WERI-Rb-1 (cell line): Measurements from ENCODE around the gene PDE3B.
A peak's percentile ranks its signal among the peaks of the same experiment; 100 is the strongest.
"Not testable (repeated sequence)": the region's sequence is repeated elsewhere in the genome, so short reads cannot be mapped to it uniquely, and the experiment has no call there.

Experiments used
- DNase-seq: peaks from one replicate; pipeline ENCODE4 v3.0.0-alpha.2; 2020
- H3K27ac ChIP-seq: fragments of 250-450 bp; sonication (Bioruptor Pico); 2 replicates; pipeline ENCODE4 v1.5.1; 2020; ENCODE audit warnings: mild to moderate bottlenecking, moderate library complexity
- H3K27me3 ChIP-seq: fragments of 250-450 bp; sonication (Bioruptor Pico); 2 replicates; pipeline ENCODE4 v1.5.1; 2021; ENCODE audit warnings: mild to moderate bottlenecking, low read depth, moderate library complexity; ENCODE audit not compliant: insufficient read depth, severe bottlenecking
- H3K36me3 ChIP-seq: fragments of 250-450 bp; sonication (Bioruptor Pico); 2 replicates; pipeline ENCODE4 v1.5.1; 2020; ENCODE audit warnings: mild to moderate bottlenecking, moderate library complexity
- H3K4me3 ChIP-seq: 2 replicates; pipeline ENCODE4 v1.5.1; 2011; ENCODE audit warnings: low read depth, mild to moderate bottlenecking, control low read depth, low read length
- H3K9me3 ChIP-seq: fragments of 250-450 bp; sonication (Bioruptor Pico); 2 replicates; pipeline ENCODE4 v1.5.1; 2021; ENCODE audit warnings: mild to moderate bottlenecking, moderate library complexity; ENCODE audit not compliant: severe bottlenecking
- TF ChIP-seq, protein P1 (sequence below): IDR thresholded peaks from 2 replicates; pipeline ENCODE4 v1.5.1; 2011; ENCODE audit warnings: low read depth, mild to moderate bottlenecking, control low read depth, inconsistent platforms, low read length

Gene PDE3B

DNA sequence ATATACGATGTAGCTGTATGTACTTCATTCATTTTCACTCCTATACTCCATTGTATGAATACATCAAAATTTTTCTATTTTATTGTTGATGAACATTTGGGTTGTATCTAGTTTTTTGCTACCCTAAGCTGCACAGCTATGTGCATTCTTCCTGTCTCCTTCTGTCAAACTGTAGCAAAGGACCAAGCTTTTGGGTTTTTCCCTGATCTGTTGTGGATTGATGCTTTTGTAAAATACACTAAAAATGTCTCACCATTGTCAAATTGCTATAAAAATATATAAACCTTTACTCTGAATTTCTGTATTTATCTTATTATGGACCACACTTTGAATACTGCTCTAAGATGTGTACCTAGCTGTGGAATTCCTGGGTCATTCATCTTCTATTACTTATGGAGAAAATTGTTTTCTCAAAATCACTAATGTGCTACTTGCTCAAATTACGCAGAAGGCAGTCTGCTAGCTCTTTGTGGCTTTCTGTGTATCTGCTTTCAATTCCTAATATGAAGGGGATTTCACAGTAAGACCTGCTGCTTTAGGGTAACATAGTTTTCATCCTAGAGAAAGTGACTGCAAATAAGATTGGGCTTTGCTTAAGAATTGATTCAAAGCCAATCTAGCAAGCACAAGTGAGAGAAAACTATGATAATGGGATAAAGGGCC is 125.1 kb downstream of the PDE3B start:
- H3K27me3 ChIP-seq = no peaks in the 10 kb centered on the region
- H3K36me3 ChIP-seq = no peaks in the 10 kb centered on the region
- no peaks in the 10 kb centered on the region for H3K9me3 ChIP-seq
- no peak for DNase-seq
- H3K4me3 ChIP-seq = no peak overlapping the region
- TF ChIP-seq, protein P1, sequence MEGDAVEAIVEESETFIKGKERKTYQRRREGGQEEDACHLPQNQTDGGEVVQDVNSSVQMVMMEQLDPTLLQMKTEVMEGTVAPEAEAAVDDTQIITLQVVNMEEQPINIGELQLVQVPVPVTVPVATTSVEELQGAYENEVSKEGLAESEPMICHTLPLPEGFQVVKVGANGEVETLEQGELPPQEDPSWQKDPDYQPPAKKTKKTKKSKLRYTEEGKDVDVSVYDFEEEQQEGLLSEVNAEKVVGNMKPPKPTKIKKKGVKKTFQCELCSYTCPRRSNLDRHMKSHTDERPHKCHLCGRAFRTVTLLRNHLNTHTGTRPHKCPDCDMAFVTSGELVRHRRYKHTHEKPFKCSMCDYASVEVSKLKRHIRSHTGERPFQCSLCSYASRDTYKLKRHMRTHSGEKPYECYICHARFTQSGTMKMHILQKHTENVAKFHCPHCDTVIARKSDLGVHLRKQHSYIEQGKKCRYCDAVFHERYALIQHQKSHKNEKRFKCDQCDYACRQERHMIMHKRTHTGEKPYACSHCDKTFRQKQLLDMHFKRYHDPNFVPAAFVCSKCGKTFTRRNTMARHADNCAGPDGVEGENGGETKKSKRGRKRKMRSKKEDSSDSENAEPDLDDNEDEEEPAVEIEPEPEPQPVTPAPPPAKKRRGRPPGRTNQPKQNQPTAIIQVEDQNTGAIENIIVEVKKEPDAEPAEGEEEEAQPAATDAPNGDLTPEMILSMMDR = no peak
- no peak overlapping the region for H3K27ac ChIP-seq

DNA sequence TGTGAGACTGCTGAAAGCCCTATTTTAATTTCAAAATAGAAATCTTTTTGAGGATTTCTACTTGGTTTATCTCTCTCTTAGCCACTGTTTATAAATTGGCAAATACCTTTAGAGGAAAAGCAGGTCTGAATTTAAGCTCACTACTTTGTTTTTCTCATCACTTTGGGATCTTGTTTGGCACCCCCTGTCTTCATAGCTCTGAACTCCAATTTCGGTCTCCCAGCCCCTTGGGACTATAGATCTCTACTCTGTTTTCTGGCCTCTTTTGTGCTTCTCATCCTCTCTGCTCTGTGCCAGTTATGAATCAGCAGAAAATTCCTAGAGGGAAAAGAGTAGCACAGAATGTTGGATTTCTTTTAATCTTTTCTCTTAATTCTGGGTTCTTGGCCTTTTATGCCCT is 130.2 kb downstream of the PDE3B start:
- Histone ChIP-seq H3K27ac (no peak overlapping the region), H3K27me3 (no peaks in the 10 kb centered on the region), H3K4me3 (no peak overlapping the region), H3K36me3 (no peaks in the 10 kb centered on the region), H3K9me3 (no peaks in the 10 kb centered on the region)
- no peak for DNase-seq
- TF ChIP-seq, protein P1 = 0 out of 2 replicates have a peak, but pooled peaks have one; percentile 5

DNA sequence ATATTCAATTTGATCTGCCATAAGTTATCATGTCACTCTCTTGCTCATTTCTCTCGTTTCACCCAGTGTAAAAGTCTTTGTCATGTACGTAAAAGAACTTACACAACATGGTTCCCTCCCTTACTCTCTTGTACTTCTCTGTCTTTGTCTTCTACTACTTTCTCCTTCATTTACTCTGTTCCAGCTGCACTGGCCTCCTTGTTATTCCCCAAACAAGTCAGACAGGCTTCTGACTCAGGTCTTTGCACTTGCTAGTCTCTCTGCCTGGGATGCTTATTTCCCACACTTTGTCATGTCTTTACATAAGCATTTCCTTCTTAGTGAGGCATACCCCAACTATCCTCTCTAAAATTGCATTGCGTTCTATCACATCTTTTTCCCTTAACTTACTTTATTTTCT is 131.1 kb downstream of the PDE3B start:
- H3K36me3 ChIP-seq = no peaks in the 10 kb centered on the region
- H3K27me3 ChIP-seq = no peaks in the 10 kb centered on the region
- H3K27ac ChIP-seq = no peak overlapping the region
- H3K9me3 ChIP-seq = no peaks in the 10 kb centered on the region
- H3K4me3 ChIP-seq = no peak overlapping the region
- DNase-seq = no peak
- TF ChIP-seq, protein P1 = no peak

DNA sequence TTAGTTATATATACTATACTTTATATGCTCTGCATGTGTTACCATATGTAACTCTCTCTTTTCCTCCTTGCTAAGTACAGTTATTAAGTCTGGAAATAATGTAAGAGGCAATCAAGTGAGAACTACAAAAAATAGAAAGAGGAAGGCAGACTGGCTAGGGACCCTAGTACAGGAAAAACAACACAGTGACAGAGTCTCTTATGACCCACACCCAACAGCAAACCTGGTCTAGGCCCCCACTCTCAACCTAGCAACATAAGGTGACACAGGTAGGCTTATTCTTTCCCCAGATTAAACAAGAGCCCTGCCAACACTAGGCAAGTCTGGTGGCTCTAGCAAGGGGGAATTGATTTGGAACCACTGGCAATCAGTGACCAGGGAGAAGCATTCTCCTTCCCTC is 132.3 kb downstream of the PDE3B start:
- Histone ChIP-seq H3K4me3 (no peak overlapping the region), H3K36me3 (no peaks in the 10 kb centered on the region), H3K27me3 (no peaks in the 10 kb centered on the region), H3K27ac (no peak overlapping the region), H3K9me3 (no peaks in the 10 kb centered on the region)
- DNase-seq = no peak
- TF ChIP-seq, protein P1 = no peak

DNA sequence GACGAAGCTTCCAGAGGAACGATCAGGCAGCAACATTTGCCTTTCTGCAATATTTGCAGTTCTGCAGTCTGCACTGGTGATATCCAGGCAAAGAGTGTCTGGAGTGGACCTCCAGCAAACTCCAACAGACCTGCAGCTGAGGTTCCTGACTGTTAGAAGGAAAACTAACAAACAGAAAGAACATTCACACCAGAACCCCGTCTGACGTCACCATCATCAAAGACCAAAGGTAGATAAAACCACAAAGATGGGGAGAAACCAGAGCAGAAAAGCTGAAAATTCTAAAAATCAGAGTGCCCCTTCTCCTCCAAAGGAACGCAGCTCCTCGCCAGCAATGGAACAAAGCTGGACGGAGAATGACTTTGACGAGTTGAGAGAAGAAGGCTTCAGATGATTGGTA is 134.9 kb downstream of the PDE3B start:
- H3K4me3 ChIP-seq, H3K36me3 ChIP-seq, H3K27ac ChIP-seq, H3K9me3 ChIP-seq, DNase-seq, H3K27me3 ChIP-seq: not testable (repeated sequence)

DNA sequence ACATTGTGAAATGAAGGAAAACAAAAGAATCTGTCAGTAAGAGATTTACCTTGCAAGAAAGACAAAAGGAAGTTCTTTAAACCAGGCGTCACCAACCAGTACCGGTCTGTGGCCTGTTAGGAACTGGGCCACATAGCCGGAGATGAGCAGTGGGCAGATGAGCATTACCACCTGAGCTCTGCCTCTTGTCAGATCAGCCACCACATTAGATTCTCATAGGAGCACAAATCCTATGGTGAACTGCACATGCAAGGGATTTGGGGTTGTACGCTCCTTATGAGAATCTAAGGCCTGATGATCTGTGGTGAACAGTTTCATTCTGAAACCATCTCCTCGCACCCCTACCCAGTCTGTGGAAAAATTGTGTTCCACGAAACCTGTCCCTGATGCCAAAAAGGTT is 140.2 kb downstream of the PDE3B start:
- Histone ChIP-seq H3K36me3 (no peaks in the 10 kb centered on the region), H3K27me3 (no peaks in the 10 kb centered on the region), H3K27ac (no peak overlapping the region), H3K4me3 (no peak overlapping the region), H3K9me3 (no peaks in the 10 kb centered on the region)
- no peak for DNase-seq
- TF ChIP-seq, protein P1 = no peak
